Esophagus squamous epithelium (tissue), 5 donors: ENCODE measurements around the gene TRIM67. TPM values are rescaled to one million over a fixed set of nuclear protein-coding genes. Genes with fewer than 3 reads are reported as not detected.

Source experiments
- DNase-seq: peaks from one replicate; lab custom pipeline; 2025; lab: John Stamatoyannopoulos, UW
- H3K27ac ChIP-seq, 4 donors: fragments of 200-600 bp; sonication (generic); one replicate each; pipeline ENCODE4 v1.5.1; 2016 to 2019; ENCODE audit warnings: mild to moderate bottlenecking in 1 of 4
- H3K27me3 ChIP-seq, 4 donors: fragments of 200-600 bp; sonication (generic); 1 replicate in 3 of 4; 2 replicates in 1 of 4; pipeline versions ENCODE4 v1.5.1 to v1.6.0; 2017 to 2021; ENCODE audit warnings: antibody characterized with exemption in 1 of 4
- H3K36me3 ChIP-seq, 3 donors: fragments of 200-600 bp; sonication (generic); one replicate each; pipeline ENCODE4 v1.5.1; 2016 to 2019
- H3K4me1 ChIP-seq, 3 donors: fragments of 200-600 bp; sonication (generic); one replicate each; pipeline ENCODE4 v1.5.1; 2017 to 2019
- H3K4me3 ChIP-seq, 4 donors: fragments of 200-600 bp; sonication (generic); 1 replicate in 3 of 4; 2 replicates in 1 of 4; pipeline ENCODE4 v1.5.1; 2016 to 2019; ENCODE audit warnings: mild to moderate bottlenecking in 2 of 4, moderate library complexity in 1 of 4
- H3K9me3 ChIP-seq, 3 donors: fragments of 200-600 bp; sonication (generic); one replicate each; pipeline ENCODE4 v1.5.1; 2016 to 2019
- POLR2A ChIP-seq, 4 donors: fragments of 450-650 bp; IDR thresholded peaks; one replicate each; pipeline ENCODE4 v1.6.1; 2017; ENCODE audit warnings: antibody characterized with exemption in 4 of 4, mild to moderate bottlenecking in 4 of 4, moderate library complexity in 3 of 4
- WGBS, 2 donors: methylation state at CpG; one replicate each; pipeline ENCODE4 v1.1.5; 2018; 5-methylcytosine and 5-hydroxymethylcytosine counted together
- intact Hi-C: fragments of 100-400 bp; cut with DNase I; formaldehyde crosslinking; loops from one replicate; pipeline ENCODE4 v1.15.0; 2022
- total RNA-seq, 4 donors: library from RNA; depleted of rRNA; stranded (reverse); fragments of >200 nt; gene quantifications; one replicate each; pipeline ENCODE4 v1.1.0, GENCODE V29; 2016
- TF ChIP-seq, protein P1 (sequence below), 6 experiments: fragments of 450-650 bp in 4 of 6; fragments of 200-600 bp in 2 of 6; sonication (generic) in 2 of 6; IDR thresholded peaks; one replicate each; pipeline ENCODE4 v1.5.1; 2016 to 2019; ENCODE audit warnings: antibody characterized with exemption in 6 of 6, mild to moderate bottlenecking in 4 of 6, moderate library complexity in 4 of 6
- donor health status: DM: yes; HTN: yes; CAD: no.

TRIM67 gene
- total RNA-seq: not detected

DNA sequence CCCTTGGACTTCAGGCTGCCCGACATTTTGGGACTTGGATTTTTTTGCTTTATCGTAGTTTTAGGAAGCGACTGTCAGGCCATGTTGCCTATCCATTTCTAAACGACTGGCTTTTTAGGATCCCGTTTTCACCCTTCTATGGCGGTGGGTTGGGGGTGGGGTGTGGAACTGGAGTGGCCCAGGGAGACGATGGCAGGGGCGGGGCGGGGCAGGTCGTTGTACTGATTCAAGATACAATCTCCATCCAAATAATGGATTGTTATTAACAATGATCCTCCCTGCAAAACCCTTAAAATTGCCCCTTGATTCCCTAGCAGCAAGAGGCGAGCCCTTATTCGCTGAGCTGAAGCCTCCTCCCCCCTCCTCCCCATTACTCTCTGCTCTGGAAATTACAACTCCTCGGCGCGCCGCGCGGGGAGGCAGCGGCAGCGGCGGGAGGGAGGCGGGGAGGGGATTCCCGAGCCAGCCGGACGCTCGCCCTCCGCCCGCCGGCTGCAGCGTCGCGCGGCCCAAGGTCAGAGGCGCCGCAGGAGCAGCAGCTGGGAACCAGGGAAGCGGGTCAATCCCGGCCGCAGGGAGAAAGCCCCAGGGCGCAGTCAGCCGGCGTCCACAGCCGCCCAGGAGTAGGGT lies at the start of gene TRIM67:
TRIM67 (plus strand) TSS at position 392 of the 630 bp plus-strand sequence. CDS start 912 bp downstream, outside the sequence.
- H3K36me3 ChIP-seq: no peaks in the 10 kb centered on the region
- H3K4me3 ChIP-seq: peak within 1 kb of the TSS in 2 of 4 donors; percentile 34 to 60
- intact Hi-C loops: no loop called here
- peaks cover 16 to 33% (median 18%) of the 10 kb centered on the region in 3 donors for H3K4me1 ChIP-seq
- TF ChIP-seq, protein P1, sequence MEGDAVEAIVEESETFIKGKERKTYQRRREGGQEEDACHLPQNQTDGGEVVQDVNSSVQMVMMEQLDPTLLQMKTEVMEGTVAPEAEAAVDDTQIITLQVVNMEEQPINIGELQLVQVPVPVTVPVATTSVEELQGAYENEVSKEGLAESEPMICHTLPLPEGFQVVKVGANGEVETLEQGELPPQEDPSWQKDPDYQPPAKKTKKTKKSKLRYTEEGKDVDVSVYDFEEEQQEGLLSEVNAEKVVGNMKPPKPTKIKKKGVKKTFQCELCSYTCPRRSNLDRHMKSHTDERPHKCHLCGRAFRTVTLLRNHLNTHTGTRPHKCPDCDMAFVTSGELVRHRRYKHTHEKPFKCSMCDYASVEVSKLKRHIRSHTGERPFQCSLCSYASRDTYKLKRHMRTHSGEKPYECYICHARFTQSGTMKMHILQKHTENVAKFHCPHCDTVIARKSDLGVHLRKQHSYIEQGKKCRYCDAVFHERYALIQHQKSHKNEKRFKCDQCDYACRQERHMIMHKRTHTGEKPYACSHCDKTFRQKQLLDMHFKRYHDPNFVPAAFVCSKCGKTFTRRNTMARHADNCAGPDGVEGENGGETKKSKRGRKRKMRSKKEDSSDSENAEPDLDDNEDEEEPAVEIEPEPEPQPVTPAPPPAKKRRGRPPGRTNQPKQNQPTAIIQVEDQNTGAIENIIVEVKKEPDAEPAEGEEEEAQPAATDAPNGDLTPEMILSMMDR (IDR thresholded peaks at IDR 0.05): no peak
- TF ChIP-seq POLR2A (IDR thresholded peaks at IDR 0.05): no peak
- H3K9me3 ChIP-seq: no peaks in the 10 kb centered on the region
- WGBS, 2 donors: 2 to 7% methylated on average over 12 to 15 of the region's 42 CpGs
- H3K27me3 ChIP-seq: peaks cover 22 to 99% (median 34%) of the 10 kb centered on the region in 4 donors
- no peak within 1 kb of the TSS for H3K27ac ChIP-seq
- no peak for DNase-seq

DNA sequence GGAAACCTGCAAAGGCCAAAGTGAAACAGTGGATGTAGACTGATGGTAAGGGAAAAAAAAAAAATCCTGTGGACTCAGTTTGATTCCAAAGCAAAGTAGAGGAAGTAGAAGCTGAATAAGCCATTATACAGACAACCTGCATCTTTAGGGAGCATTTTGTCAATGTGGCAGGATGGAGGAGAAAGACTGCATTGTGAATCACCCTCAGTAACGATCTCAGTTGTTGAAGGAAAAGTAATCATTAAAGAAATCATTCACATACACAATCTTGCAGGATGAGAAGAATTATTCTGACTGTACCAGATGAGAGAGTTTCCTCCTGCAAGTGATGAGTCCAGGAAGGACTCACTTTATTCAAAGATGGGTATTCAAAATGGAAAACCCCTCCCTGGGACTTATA lies 45.1 kb upstream of the TRIM67 start:
- TF ChIP-seq, protein P1 (IDR thresholded peaks at IDR 0.05): no peak
- no peak for TF ChIP-seq POLR2A (IDR thresholded peaks at IDR 0.05)

DNA sequence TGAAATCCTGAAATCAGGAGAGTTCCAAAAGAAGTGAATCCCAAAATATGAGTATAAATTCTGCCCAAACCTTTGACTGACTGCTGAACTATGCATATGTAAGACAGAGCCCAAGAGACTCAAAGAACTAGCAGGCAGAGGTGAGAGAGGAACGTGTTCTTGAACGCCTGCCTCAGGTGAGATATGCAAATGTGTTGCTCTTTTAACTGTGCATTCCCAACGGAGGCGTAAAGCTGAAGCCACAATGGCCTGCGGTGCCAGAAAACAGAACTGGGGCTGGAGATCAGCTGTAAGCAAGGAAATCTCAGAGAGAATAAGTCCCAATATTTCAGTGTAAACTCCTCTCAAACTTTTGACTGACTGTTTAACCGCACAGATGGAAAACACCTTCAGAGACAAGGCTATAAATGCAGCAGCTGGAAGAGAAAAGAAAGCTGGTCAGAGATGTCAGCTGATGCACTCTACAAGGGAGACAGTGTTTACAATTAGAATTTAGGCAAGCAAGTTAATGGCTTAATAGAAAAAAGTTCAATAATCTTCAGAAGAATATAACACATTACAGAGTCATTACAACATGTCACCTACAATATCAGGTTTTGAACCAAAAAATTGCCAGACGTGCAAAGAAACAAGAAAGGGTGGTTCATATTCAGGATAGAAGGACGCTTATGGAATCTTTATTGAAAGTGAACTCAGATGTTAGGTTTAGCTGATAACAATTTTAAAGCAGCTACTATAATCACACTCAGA lies 43.0 kb upstream of the TRIM67 start:
- TF ChIP-seq, protein P1 (IDR thresholded peaks at IDR 0.05): no peak
- no peak for TF ChIP-seq POLR2A (IDR thresholded peaks at IDR 0.05)
- 56 to 57% methylated on average over 8 of the region's 8 CpGs for WGBS, 2 donors
- H3K4me3 ChIP-seq: no peak overlapping the region
- H3K36me3 ChIP-seq: no peaks in the 10 kb centered on the region
- intact Hi-C loops: no loop called here
- H3K4me1 ChIP-seq: no peaks in the 10 kb centered on the region
- H3K27me3 ChIP-seq: peaks cover 0 to 9% (median 0%) of the 10 kb centered on the region in 4 donors
- no peak overlapping the region for H3K27ac ChIP-seq
- no peak for DNase-seq
- peaks cover 0 to 8% (median 5%) of the 10 kb centered on the region in 3 donors for H3K9me3 ChIP-seq

More for the DNA sequence above, 45.1 kb upstream of the TRIM67 start:
- Histone ChIP-seq H3K27ac (no peak overlapping the region), H3K4me3 (no peak overlapping the region), H3K4me1 (no peaks in the 10 kb centered on the region), H3K27me3 (peaks cover 0 to 22% (median 0%) of the 10 kb centered on the region in 4 donors), H3K9me3 (peaks cover 0 to 8% (median 5%) of the 10 kb centered on the region in 3 donors), H3K36me3 (no peaks in the 10 kb centered on the region)
- 0 to 53% methylated on average over 1 of the region's 1 CpG for WGBS, 2 donors
- no peak for DNase-seq
- intact Hi-C loops: no loop called here

DNA sequence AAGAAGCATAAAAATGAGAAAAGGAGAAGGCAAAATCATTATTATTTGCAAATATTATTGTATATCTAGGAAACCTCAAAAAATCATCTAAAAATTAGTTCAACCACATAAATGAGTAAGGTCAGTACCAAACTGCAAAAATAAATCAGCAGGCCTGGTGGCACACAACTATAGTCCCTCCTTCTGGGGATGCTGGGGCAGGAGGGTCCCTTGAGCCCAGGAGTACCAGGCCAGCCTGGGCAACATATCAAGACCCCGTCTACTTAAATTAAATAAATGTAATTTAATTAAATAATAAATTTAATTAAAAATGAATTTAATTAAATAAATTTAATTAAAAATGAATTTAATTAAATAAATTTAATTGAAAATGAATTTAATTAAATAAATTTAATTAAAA lies 40.3 kb upstream of the TRIM67 start:
- Histone ChIP-seq H3K27ac (no peak overlapping the region), H3K9me3 (peaks cover 0 to 8% (median 5%) of the 10 kb centered on the region in 3 donors), H3K36me3 (no peaks in the 10 kb centered on the region), H3K27me3 (peaks cover 0 to 18% (median 0%) of the 10 kb centered on the region in 4 donors), H3K4me1 (no peaks in the 10 kb centered on the region), H3K4me3 (no peak overlapping the region)
- intact Hi-C loops: no loop called here
- TF ChIP-seq, protein P1 (IDR thresholded peaks at IDR 0.05): no peak
- TF ChIP-seq POLR2A (IDR thresholded peaks at IDR 0.05): no peak
- 72 to 88% methylated on average over 1 of the region's 1 CpG for WGBS, 2 donors
- DNase-seq: no peak

DNA sequence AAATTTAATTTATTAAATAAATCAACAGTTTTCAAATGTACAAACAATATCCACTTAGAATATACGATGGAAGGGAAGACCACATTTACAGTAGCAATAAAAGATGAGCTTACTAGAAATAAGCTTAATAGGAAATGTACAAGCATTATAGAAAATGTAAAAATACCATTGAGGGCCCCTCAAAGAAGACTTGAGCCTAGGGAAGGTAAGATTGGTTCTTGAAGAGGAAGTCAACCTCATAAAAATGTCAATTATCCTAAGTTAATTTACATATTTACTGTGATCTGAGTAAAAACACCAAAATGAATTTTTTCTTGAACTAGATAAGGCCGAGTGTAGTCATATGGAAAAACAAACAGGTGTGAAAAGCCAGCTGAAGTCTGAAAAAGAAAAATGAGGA lies 39.7 kb upstream of the TRIM67 start:
- H3K9me3 ChIP-seq: peaks cover 0 to 8% (median 5%) of the 10 kb centered on the region in 3 donors
- H3K4me1 ChIP-seq: no peaks in the 10 kb centered on the region
- no peak overlapping the region for H3K4me3 ChIP-seq
- DNase-seq: no peak
- no peak overlapping the region for H3K27ac ChIP-seq
- peaks cover 0 to 17% (median 0%) of the 10 kb centered on the region in 4 donors for H3K27me3 ChIP-seq
- TF ChIP-seq, protein P1 (IDR thresholded peaks at IDR 0.05): no peak
- no peak for TF ChIP-seq POLR2A (IDR thresholded peaks at IDR 0.05)
- 83 to 97% methylated on average over 2 of the region's 2 CpGs for WGBS, 2 donors
- H3K36me3 ChIP-seq: no peaks in the 10 kb centered on the region
- intact Hi-C loops: no loop called here
